A549 treated with Mapracorat at 1 μM for 4 hours (cell line): Measurements from ENCODE around the gene AOC3. TPM values are rescaled to one million over a fixed set of nuclear protein-coding genes. Genes with fewer than 3 reads are reported as not detected.

Experiments
- total RNA-seq: library from RNA; stranded (reverse); fragments of 200-300 nt; extraction: Qiagen RNA extraction; gene quantifications from 5 replicates; pipeline ENCODE4 v1.2.3, GENCODE V29; 2022

Gene AOC3, protein sequence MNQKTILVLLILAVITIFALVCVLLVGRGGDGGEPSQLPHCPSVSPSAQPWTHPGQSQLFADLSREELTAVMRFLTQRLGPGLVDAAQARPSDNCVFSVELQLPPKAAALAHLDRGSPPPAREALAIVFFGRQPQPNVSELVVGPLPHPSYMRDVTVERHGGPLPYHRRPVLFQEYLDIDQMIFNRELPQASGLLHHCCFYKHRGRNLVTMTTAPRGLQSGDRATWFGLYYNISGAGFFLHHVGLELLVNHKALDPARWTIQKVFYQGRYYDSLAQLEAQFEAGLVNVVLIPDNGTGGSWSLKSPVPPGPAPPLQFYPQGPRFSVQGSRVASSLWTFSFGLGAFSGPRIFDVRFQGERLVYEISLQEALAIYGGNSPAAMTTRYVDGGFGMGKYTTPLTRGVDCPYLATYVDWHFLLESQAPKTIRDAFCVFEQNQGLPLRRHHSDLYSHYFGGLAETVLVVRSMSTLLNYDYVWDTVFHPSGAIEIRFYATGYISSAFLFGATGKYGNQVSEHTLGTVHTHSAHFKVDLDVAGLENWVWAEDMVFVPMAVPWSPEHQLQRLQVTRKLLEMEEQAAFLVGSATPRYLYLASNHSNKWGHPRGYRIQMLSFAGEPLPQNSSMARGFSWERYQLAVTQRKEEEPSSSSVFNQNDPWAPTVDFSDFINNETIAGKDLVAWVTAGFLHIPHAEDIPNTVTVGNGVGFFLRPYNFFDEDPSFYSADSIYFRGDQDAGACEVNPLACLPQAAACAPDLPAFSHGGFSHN
- total RNA-seq = 1.1 to 2.0 TPM (median 1.4 TPM) in 5 replicates

DNA sequence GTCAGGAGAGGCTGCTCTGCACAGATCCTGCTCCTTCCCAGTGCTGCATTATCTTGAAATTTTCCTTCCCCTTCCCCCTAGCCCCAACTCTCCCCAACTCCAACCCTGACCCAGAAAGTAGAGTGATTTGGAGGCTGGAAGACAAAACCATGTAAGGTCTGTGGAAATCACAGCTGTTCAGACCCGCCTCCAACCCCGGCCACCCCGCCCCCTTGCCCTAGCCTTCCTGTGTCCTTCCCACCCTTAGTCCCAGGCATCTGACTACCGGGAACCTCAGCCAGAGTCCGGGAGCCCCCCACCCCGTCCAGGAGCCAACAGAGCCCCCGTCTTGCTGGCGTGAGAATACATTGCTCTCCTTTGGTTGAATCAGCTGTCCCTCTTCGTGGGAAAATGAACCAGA is at the start of gene AOC3:
Gene AOC3 (plus strand): TSS at position 246 of the 400 bp plus-strand sequence. CDS start 145 bp downstream, at position 391.

GRCh38 chr17:42832934-42833766 is 17.8 kb upstream of the AOC3 start, which contains the start of gene PSME3:
Gene PSME3 (plus strand): TSS chr17:42833397. CDS start chr17:42833632, 235 bp downstream.

GRCh38 chr17:42844271-42844670 is 6.7 kb upstream of the AOC3 start, which contains the start of gene AOC2:
Gene AOC2 (plus strand): TSS chr17:42844580. CDS start chr17:42844627, 47 bp downstream.

GRCh38 chr17:42900460-42901331 is 49.7 kb downstream of the AOC3 start, which contains the start of gene G6PC1:
Gene G6PC1 (plus strand): TSS chr17:42900799. CDS start chr17:42900877, 78 bp downstream.

Other genes starting within 250 kb of the AOC3 start
- gene RETREG3, start 241.8 kb upstream of the AOC3 start, total RNA-seq = 25.8 to 27.9 TPM (median 26.7 TPM) in 5 replicates
- gene TUBG1, start 241.5 kb upstream of the AOC3 start, total RNA-seq = 132 to 150 TPM (median 141 TPM) in 5 replicates
- 19.0 to 28.2 TPM (median 23.2 TPM) in 5 replicates for gene TUBG2, start 191.9 kb upstream of the AOC3 start, total RNA-seq
- gene PLEKHH3, start 174.2 kb upstream of the AOC3 start, total RNA-seq = 14.3 to 19.9 TPM (median 17.6 TPM) in 5 replicates
- 0.29 to 0.53 TPM (median 0.33 TPM) in 5 replicates for gene CCR10, start 169.4 kb upstream of the AOC3 start, total RNA-seq
- gene CNTNAP1, start 168.7 kb upstream of the AOC3 start, total RNA-seq = 3.8 to 6.4 TPM (median 5.9 TPM) in 5 replicates
- gene EZH1, start 106.2 kb upstream of the AOC3 start, total RNA-seq = 9.6 to 11.7 TPM (median 10.4 TPM) in 5 replicates
- 0.63 to 1.7 TPM (median 0.90 TPM) in 5 replicates for gene RAMP2, start 90.0 kb upstream of the AOC3 start, total RNA-seq
- gene VPS25, start 77.8 kb upstream of the AOC3 start, total RNA-seq = 119 to 142 TPM (median 124 TPM) in 5 replicates
- 1.1 to 1.8 TPM (median 1.3 TPM) in 5 replicates for gene WNK4, start 70.6 kb upstream of the AOC3 start, total RNA-seq
- 120 to 140 TPM (median 127 TPM) in 5 replicates for gene COA3, start 52.5 kb upstream of the AOC3 start, total RNA-seq
- gene CNTD1, start 52.3 kb upstream of the AOC3 start, total RNA-seq = 0.10 TPM in 1 of 5 replicates, not detected in the others
- 76.5 to 95.0 TPM (median 81.2 TPM) in 5 replicates for gene BECN1, start 26.9 kb upstream of the AOC3 start, total RNA-seq
- 226 to 265 TPM (median 232 TPM) in 5 replicates for gene PSME3, start 17.8 kb upstream of the AOC3 start, total RNA-seq
- gene AOC2, start 6.6 kb upstream of the AOC3 start, total RNA-seq = 1.7 to 2.7 TPM (median 1.8 TPM) in 5 replicates
- gene G6PC1, start 49.6 kb downstream of the AOC3 start, total RNA-seq = not detected in 5 replicates
- 54.2 to 63.4 TPM (median 55.0 TPM) in 5 replicates for gene AARSD1, start 113.3 kb downstream of the AOC3 start, total RNA-seq
- 0.45 to 1.3 TPM (median 1.1 TPM) in 5 replicates for gene PTGES3L, start 128.9 kb downstream of the AOC3 start, total RNA-seq
- 18.3 to 23.4 TPM (median 21.1 TPM) in 5 replicates for gene RUNDC1, start 129.4 kb downstream of the AOC3 start, total RNA-seq
- gene RPL27, start 147.2 kb downstream of the AOC3 start, total RNA-seq = 2,842 to 4,004 TPM (median 3,048 TPM) in 5 replicates
- 18.7 to 21.2 TPM (median 18.8 TPM) in 5 replicates for gene IFI35, start 155.6 kb downstream of the AOC3 start, total RNA-seq
- gene VAT1, start 171.2 kb downstream of the AOC3 start, total RNA-seq = 205 to 250 TPM (median 230 TPM) in 5 replicates
- 0.11 to 0.19 TPM (median 0.16 TPM) in 5 replicates for gene RND2, start 174.0 kb downstream of the AOC3 start, total RNA-seq